C4-2B (cell line): ENCODE results near the gene MAP3K19.
"Not testable (repeated sequence)": the region's sequence is repeated elsewhere in the genome, so short reads cannot be mapped to it uniquely, and the experiment has no call there.

Experiments used
- H3K27ac ChIP-seq: fragments of 450-650 bp; 2 replicates; pipeline ENCODE4 v1.5.1; 2017
- ZFX ChIP-seq: fragments of 450-650 bp; IDR thresholded peaks from 2 replicates; pipeline ENCODE4 v1.6.1; 2017
- TF ChIP-seq, protein P1 (sequence below): fragments of 450-650 bp; conservative IDR thresholded peaks from 2 replicates; pipeline ENCODE4 v1.5.1; 2017; ENCODE audit warnings: mild to moderate bottlenecking

The MAP3K19 gene

DNA sequence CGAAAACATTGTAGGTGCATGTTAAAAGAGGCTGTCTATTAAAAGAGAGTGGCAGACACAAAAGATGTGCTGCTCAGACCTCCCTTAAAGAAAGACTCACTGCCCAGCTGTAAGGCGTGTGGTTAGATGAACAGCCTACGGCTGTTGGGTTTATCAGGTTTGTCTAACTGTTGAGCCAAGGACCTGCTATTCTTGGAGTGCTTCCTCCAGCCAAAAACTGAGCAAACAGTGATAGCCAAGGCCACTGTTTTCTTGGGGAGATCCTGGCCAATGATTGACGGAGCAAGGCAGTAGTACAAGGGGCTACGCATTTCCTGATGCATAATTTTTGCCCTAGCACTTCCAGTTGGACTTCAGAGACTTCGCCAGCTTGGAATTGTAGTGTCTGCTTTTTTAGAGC, 3.4 kb upstream of the MAP3K19 start:
- TF ChIP-seq, protein P1, sequence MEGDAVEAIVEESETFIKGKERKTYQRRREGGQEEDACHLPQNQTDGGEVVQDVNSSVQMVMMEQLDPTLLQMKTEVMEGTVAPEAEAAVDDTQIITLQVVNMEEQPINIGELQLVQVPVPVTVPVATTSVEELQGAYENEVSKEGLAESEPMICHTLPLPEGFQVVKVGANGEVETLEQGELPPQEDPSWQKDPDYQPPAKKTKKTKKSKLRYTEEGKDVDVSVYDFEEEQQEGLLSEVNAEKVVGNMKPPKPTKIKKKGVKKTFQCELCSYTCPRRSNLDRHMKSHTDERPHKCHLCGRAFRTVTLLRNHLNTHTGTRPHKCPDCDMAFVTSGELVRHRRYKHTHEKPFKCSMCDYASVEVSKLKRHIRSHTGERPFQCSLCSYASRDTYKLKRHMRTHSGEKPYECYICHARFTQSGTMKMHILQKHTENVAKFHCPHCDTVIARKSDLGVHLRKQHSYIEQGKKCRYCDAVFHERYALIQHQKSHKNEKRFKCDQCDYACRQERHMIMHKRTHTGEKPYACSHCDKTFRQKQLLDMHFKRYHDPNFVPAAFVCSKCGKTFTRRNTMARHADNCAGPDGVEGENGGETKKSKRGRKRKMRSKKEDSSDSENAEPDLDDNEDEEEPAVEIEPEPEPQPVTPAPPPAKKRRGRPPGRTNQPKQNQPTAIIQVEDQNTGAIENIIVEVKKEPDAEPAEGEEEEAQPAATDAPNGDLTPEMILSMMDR = no peak
- no peak for TF ChIP-seq ZFX
- no peak overlapping the region for H3K27ac ChIP-seq

DNA sequence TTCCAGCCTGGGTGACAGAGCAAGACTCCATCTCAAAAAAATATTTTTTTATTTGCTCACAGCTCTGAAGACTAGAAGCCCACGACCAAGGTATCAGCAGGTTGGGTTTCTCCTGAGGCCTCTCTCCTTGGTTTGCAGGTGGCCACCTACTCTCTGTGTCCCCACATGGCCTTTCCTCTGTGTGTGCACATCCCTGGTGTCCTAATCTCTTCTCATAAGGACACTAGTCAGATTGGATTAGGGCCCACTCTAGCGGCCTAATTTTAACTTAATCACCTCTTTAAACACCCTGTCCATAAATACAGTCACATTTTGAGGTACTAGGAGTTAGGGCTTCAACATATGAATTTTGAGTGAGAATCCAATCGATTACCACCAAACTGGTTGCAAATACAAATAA, 2.9 kb upstream of the MAP3K19 start:
- no peak for TF ChIP-seq ZFX
- TF ChIP-seq, protein P1 = no peak
- H3K27ac ChIP-seq = no peak overlapping the region

DNA sequence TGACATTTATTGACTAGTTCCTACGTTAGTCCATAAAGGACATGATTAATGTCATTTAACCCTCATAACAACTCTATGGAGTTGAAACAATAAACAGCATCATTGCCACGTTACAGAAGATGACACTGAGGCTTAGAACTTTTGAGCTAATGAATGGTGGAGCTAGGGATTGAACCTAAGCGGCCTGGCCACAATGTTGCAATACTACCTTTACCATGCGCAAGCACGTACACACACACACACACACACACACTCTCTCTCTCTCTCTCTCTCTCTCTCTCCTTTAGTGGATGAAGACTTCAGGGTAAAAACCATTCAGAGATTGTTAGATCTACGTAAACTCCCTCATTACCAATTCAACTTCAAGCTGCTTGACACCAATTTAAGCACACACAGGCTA, 875 bp upstream of the MAP3K19 start:
- no peak for TF ChIP-seq ZFX
- TF ChIP-seq, protein P1 = no peak
- no peak overlapping the region for H3K27ac ChIP-seq

DNA sequence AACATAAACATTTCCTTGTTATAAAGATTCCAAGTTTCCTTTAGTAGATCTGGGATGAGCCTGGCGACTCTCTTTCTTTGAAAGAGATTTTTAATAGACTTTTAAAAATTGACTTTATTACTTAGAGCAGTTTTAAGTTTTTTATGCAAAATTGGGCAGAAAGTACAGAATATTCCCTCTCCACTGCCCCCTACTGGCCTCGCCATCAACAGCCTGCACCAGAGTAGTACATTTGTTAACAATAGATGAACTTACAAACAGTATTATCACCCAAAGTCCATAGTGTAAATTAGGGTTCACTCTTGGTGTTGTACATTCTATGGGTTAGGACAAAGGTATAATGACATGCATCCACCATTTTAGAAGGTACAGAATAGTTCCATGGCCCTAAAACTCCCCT, 3.9 kb downstream of the MAP3K19 start:
- no peak for TF ChIP-seq ZFX
- TF ChIP-seq, protein P1 = peak; percentile 74
- no peak overlapping the region for H3K27ac ChIP-seq

DNA sequence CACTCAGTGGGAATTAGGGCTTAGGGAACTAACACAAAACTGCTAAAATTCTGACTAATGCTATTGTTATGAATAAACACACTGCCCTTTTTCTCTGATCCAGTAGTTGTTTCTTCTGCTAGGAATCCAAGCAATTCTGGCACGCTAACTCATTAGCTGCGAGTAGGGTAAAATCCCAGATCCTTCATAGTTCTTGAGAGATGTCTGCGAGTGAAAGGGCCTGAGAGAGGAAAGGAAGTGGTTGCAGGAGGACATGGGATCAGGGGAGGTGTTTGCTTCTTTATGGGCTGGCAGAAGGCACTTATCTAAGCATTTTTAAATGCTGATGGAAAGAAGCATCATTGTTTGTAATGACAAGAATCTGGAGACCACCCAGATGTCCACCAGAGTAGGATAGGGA, 9.4 kb downstream of the MAP3K19 start:
- no peak for TF ChIP-seq ZFX
- TF ChIP-seq, protein P1 = no peak
- H3K27ac ChIP-seq = no peak overlapping the region

DNA sequence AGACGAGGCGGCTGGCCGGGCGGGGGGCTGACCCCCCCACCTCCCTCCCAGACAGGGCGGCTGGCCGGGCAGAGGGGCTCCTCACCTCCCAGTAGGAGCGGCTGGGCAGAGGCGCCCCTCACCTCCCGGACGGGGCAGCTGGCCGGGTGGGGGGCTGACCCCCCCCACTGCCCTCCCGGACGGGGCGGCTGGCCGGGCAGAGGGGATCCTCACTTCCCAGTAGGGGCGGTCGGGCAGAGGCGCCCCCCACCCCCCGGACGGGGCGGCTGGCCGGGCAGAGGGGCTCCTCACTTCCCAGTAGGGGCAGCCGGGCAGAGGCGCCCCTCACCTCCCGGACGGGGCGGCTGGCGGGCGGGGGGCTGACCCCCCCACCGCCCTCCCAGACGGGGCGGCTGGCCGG, 14.0 kb downstream of the MAP3K19 start:
- H3K27ac ChIP-seq = not testable (repeated sequence)

DNA sequence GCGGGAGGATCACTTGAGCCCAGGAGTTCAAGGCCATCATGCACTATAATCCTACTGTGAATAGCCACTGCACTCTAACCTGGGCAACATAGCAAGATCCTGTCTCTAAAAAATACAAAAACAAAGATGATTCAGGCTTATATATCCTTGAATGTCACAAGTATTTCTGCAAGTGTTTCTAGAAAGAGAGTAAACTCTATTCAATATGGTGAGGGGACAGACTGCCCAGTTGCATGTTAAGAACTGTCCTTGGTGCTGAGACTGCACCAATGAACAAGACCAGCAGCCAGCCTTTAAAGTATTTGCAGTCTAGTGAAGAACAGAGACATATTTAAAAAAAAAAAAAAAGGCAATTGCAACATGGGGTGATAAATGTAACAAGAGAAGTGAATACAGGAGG, 16.4 kb downstream of the MAP3K19 start:
- TF ChIP-seq, protein P1 = no peak
- no peak for TF ChIP-seq ZFX
- no peak overlapping the region for H3K27ac ChIP-seq

DNA sequence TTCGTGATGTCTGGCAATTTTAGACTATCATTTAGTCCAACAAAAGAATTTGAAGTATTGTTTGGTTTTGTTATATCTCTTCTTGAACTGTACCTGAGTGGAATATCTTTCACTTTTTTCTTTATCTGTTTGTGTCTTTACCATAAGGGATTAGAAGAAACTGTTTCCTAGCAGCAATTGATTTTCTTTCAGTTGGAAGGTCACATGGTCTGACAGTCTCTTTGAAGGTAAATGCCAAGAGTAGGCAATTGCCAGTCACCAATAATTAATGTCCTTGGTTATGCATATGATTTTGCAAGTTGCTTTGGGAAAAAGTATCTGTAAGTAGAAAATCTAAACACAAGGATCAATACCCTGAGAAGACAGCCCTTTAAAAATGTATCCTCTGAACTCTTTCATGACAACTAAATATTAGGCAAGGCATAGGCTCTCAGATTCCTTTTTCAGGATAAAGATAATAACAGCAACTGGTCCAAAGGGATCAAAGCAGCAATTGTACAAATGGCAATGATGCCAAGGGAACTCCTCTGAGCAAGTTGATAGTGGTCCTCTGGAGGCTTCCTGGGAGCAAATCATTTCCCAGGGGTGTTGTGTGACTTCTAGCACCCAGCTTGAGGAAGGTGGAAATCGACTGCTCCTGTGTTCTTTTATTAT, 17.6 kb downstream of the MAP3K19 start:
- no peak for TF ChIP-seq ZFX
- TF ChIP-seq, protein P1 = no peak
- no peak overlapping the region for H3K27ac ChIP-seq
